MM.1S (cell line): Measurements from ENCODE around the gene LRRC28.

Source experiments
- DNase-seq: peaks from one replicate; pipeline ENCODE4 v3.0.0-alpha.2; 2015
- H2AFZ ChIP-seq: fragments of 300-600 bp; sonication (generic); 2 replicates; pipeline ENCODE4 v1.6.0; 2016; ENCODE audit warnings: antibody characterized with exemption, low read length
- H3F3A ChIP-seq: fragments of 300-600 bp; sonication (generic); 2 replicates; pipeline ENCODE4 v1.6.1; 2016; ENCODE audit warnings: mild to moderate bottlenecking, antibody characterized with exemption, low read length, moderate library complexity, mixed read lengths; ENCODE audit not compliant: insufficient read depth
- H3K27ac ChIP-seq: fragments of 300-600 bp; sonication (generic); 2 replicates; pipeline ENCODE4 v1.5.1; 2016; ENCODE audit warnings: mild to moderate bottlenecking, low read length
- H3K27me3 ChIP-seq: fragments of 300-600 bp; sonication (generic); replicated peaks from 2 replicates; pipeline ENCODE4 v1.6.0; 2016; ENCODE audit warnings: low read length; ENCODE audit not compliant: insufficient read depth
- H3K36me3 ChIP-seq: fragments of 300-600 bp; sonication (generic); replicated peaks from 2 replicates; pipeline ENCODE4 v1.6.1; 2016; ENCODE audit warnings: mild to moderate bottlenecking, low read length, mixed read lengths; ENCODE audit not compliant: insufficient read depth
- H3K4me1 ChIP-seq: fragments of 300-600 bp; sonication (generic); 2 replicates; pipeline ENCODE4 v1.6.1; 2016; ENCODE audit warnings: low read length, mixed read lengths
- H3K4me2 ChIP-seq: fragments of 300-600 bp; sonication (generic); 2 replicates; pipeline ENCODE4 v1.6.0; 2016; ENCODE audit warnings: low read depth, low read length
- H3K4me3 ChIP-seq: fragments of 300-600 bp; sonication (generic); 2 replicates; pipeline ENCODE4 v1.5.1; 2016; ENCODE audit warnings: low read length, mixed read lengths
- H3K79me2 ChIP-seq: fragments of 300-600 bp; sonication (generic); 2 replicates; pipeline ENCODE4 v1.6.1; 2016; ENCODE audit warnings: mixed run types, low read length, mixed read lengths
- H3K9ac ChIP-seq: fragments of 300-600 bp; sonication (generic); 2 replicates; pipeline ENCODE4 v1.6.1; 2016; ENCODE audit warnings: low read length, mixed read lengths
- H3K9me2 ChIP-seq: fragments of 300-600 bp; sonication (generic); replicated peaks from 2 replicates; pipeline ENCODE4 v1.6.1; 2016; ENCODE audit warnings: mild to moderate bottlenecking, low read length, mixed read lengths; ENCODE audit not compliant: insufficient read depth
- H3K9me3 ChIP-seq: fragments of 300-600 bp; sonication (generic); replicated peaks from 2 replicates; pipeline ENCODE4 v1.6.1; 2016; ENCODE audit warnings: mild to moderate bottlenecking, low read length, mixed read lengths; ENCODE audit not compliant: insufficient read depth
- H4K20me1 ChIP-seq: fragments of 300-600 bp; sonication (generic); 2 replicates; pipeline ENCODE4 v1.6.1; 2016; ENCODE audit warnings: mild to moderate bottlenecking, low read length, moderate library complexity, mixed read lengths; ENCODE audit not compliant: insufficient read depth
- CTCF ChIP-seq: fragments of 300-600 bp; sonication (generic); IDR thresholded peaks from 2 replicates; pipeline ENCODE4 v1.5.1; 2016; ENCODE audit warnings: antibody characterized with exemption, low read length, mixed read lengths
- EZH2 ChIP-seq: fragments of 300-600 bp; sonication (generic); optimal IDR thresholded peaks from 2 replicates; pipeline ENCODE3; 2017; ENCODE audit warnings: low read depth, mild to moderate bottlenecking, antibody characterized with exemption, low read length, mixed read lengths
- EZH2phosphoT487 ChIP-seq: fragments of 300-600 bp; sonication (generic); IDR thresholded peaks from 2 replicates; pipeline ENCODE4 v1.6.1; 2018; ENCODE audit warnings: antibody characterized with exemption, low read length

Gene LRRC28

DNA sequence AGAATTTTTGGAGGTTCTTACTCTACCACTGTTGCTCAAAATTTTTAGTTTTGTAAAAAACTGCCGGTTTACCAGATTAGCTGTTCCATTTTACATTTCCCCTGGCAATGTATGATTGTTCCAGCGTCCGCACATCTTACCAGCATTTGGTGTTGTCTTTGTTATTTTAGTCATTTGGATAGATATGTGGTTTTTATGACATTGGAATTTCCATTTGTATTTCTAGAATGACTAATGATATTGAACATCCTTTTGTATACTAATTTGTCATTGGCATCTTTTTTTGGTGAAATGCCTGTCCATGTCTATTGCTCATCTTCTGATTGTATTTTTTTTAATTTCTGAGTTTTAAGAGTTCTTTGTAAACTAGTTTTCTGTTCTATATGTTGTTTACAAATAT, 28.5 kb downstream of the LRRC28 start:
- H2AFZ ChIP-seq: no peak overlapping the region
- no peaks in the 10 kb centered on the region for H3K79me2 ChIP-seq
- no peaks in the 10 kb centered on the region; the same call in 1 of the 2 replicates for H3F3A ChIP-seq
- no peak overlapping the region for H3K9ac ChIP-seq
- H3K9me2 ChIP-seq: no peaks in the 10 kb centered on the region
- 0 out of 2 replicates have a peak, but pooled peaks cover 19% of the 10 kb centered on the region for H3K4me1 ChIP-seq
- no peak for TF ChIP-seq EZH2phosphoT487
- TF ChIP-seq EZH2: no peak
- TF ChIP-seq CTCF: no peak
- H3K9me3 ChIP-seq: no peaks in the 10 kb centered on the region
- DNase-seq: no peak
- H3K36me3 ChIP-seq: no peaks in the 10 kb centered on the region
- H3K4me3 ChIP-seq: no peak overlapping the region
- H3K27ac ChIP-seq: no peak overlapping the region
- H4K20me1 ChIP-seq: no peaks in the 10 kb centered on the region
- no peaks in the 10 kb centered on the region for H3K27me3 ChIP-seq
- no peak overlapping the region for H3K4me2 ChIP-seq

- H3K9me3 ChIP-seq: no peaks in the 10 kb centered on the region
- H3K4me1 ChIP-seq: 0 out of 2 replicates have a peak, but pooled peaks cover 18% of the 10 kb centered on the region
- no peak overlapping the region for H3K27ac ChIP-seq
Observed at GRCh38 chr15:99282121-99282520, 30.8 kb downstream of the LRRC28 start.

DNA sequence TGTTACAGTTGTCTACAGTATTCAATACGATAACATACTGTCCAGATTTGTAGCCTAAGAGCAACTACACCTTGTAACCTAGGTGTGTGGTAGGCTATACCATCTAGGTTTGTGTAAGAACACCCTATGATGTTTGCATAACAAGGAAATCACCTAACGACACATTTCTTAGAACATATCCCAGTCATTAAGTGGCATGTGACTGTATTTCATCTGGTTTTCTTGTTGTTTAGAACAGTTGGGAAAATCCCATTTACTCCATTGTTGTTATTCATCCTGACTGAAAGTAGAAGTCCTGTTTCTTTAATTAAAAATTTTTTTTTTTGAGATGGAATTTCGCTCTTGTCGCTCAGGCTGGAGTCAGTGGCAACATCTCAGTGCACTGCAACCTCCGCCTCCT, 31.3 kb downstream of the LRRC28 start:
- Histone ChIP-seq H2AFZ (no peak overlapping the region), H3K9me2 (no peaks in the 10 kb centered on the region), H3K4me3 (no peak overlapping the region), H3K4me2 (no peak overlapping the region), H4K20me1 (no peaks in the 10 kb centered on the region), H3K9me3 (no peaks in the 10 kb centered on the region), H3K27ac (no peak overlapping the region), H3K4me1 (0 out of 2 replicates have a peak, but pooled peaks cover 18% of the 10 kb centered on the region), H3K27me3 (no peaks in the 10 kb centered on the region), H3K79me2 (no peaks in the 10 kb centered on the region), H3K36me3 (no peaks in the 10 kb centered on the region), H3K9ac (no peak overlapping the region), H3F3A (no peaks in the 10 kb centered on the region; the same call in 1 of the 2 replicates)
- TF ChIP-seq CTCF (no peak), EZH2 (no peak), EZH2phosphoT487 (no peak)
- DNase-seq: no peak

More at GRCh38 chr15:99282121-99282520, 30.8 kb downstream of the LRRC28 start:
- Histone ChIP-seq H3K4me2 (no peak overlapping the region), H3K9ac (no peak overlapping the region), H4K20me1 (no peaks in the 10 kb centered on the region), H3K9me2 (no peaks in the 10 kb centered on the region), H3K79me2 (no peaks in the 10 kb centered on the region), H3K4me3 (no peak overlapping the region), H3K27me3 (no peaks in the 10 kb centered on the region), H2AFZ (no peak overlapping the region), H3K36me3 (no peaks in the 10 kb centered on the region), H3F3A (no peaks in the 10 kb centered on the region; the same call in 1 of the 2 replicates)
- TF ChIP-seq EZH2: no peak
- TF ChIP-seq EZH2phosphoT487: no peak
- TF ChIP-seq CTCF: no peak
- no peak for DNase-seq
